ENCODE data around the gene OR8B8. TPM values are rescaled to one million over a fixed set of nuclear protein-coding genes. Genes with fewer than 3 reads are reported as not detected.

Gene OR8B8
- total and polyA plus RNA-seq, 4 donors, result not detected

GRCh38 chr11:124454552-124454951, 9.1 kb upstream of the OR8B8 start:
- Histone ChIP-seq H3K36me3 (ENCODE audit: control insufficient read depth in 1 of 2, insufficient read depth in 2 of 2, low read length in 1 of 2) (no peaks in the 10 kb centered on the region), H3K4me1 (ENCODE audit: control insufficient read depth in 1 of 2, insufficient read depth in 2 of 2, low read length in 2 of 2) (no peaks in the 10 kb centered on the region), H3K27me3 (ENCODE audit: control insufficient read depth in 1 of 2, insufficient read depth in 2 of 2, low read length in 1 of 2) (no peaks in the 10 kb centered on the region), H3K9me3 (ENCODE audit: control insufficient read depth, low read length) (peaks cover 2% of the 10 kb centered on the region), H3K4me3 (ENCODE audit: low read length in 2 of 2) (no peak overlapping the region), H3K27ac (ENCODE audit: low read depth in 1 of 2, low read length in 2 of 2) (no peak overlapping the region)
- no peak for DNase-seq
- no peak for ATAC-seq (ENCODE audit: low FRiP score)
- WGBS, 2 donors, result 26 to 38% methylated on average over 2 of the region's 2 CpGs
- intact Hi-C loops (cut with DNase I), result no loop called here

- no peak for DNase-seq
- intact Hi-C loops (cut with DNase I), result no loop called here
- no peak for ATAC-seq (ENCODE audit: low FRiP score)
- WGBS, 2 donors, result 75 to 81% methylated on average over 1 of the region's 1 CpG
- Histone ChIP-seq H3K27me3 (ENCODE audit: control insufficient read depth in 1 of 2, insufficient read depth in 2 of 2, low read length in 1 of 2) (no peaks in the 10 kb centered on the region), H3K4me3 (ENCODE audit: low read length in 2 of 2) (no peak overlapping the region), H3K36me3 (ENCODE audit: control insufficient read depth in 1 of 2, insufficient read depth in 2 of 2, low read length in 1 of 2) (no peaks in the 10 kb centered on the region), H3K9me3 (ENCODE audit: control insufficient read depth, low read length) (no peaks in the 10 kb centered on the region), H3K27ac (ENCODE audit: low read depth in 1 of 2, low read length in 2 of 2) (no peak overlapping the region), H3K4me1 (ENCODE audit: control insufficient read depth in 1 of 2, insufficient read depth in 2 of 2, low read length in 2 of 2) (no peaks in the 10 kb centered on the region)
These were observed 1.4 kb upstream of the OR8B8 start for GRCh38 chr11:124446916-124447315.

- intact Hi-C loops (cut with DNase I), result no loop called here
These were observed 2.6 kb downstream of the OR8B8 start for GRCh38 chr11:124442847-124443246.

GRCh38 chr11:124442442-124442841, 3.1 kb downstream of the OR8B8 start:
- H3K27ac ChIP-seq (ENCODE audit: low read depth in 1 of 2, low read length in 2 of 2), result no peak overlapping the region
- no peaks in the 10 kb centered on the region for H3K4me1 ChIP-seq (ENCODE audit: control insufficient read depth in 1 of 2, insufficient read depth in 2 of 2, low read length in 2 of 2)
- H3K27me3 ChIP-seq (ENCODE audit: control insufficient read depth in 1 of 2, insufficient read depth in 2 of 2, low read length in 1 of 2), result peaks cover 0 to 3% of the 10 kb centered on the region in 2 donors
- DNase-seq (no peak), ATAC-seq (ENCODE audit: low FRiP score) (no peak)
- H3K4me3 ChIP-seq (ENCODE audit: low read length in 2 of 2), result no peak overlapping the region
- H3K36me3 ChIP-seq (ENCODE audit: control insufficient read depth in 1 of 2, insufficient read depth in 2 of 2, low read length in 1 of 2), result no peaks in the 10 kb centered on the region
- intact Hi-C loops (cut with DNase I), result no loop called here
- H3K9me3 ChIP-seq (ENCODE audit: control insufficient read depth, low read length), result no peaks in the 10 kb centered on the region
- WGBS, 2 donors, result 40 to 44% methylated on average over 6 of the region's 6 CpGs

More at GRCh38 chr11:124442847-124443246, 2.6 kb downstream of the OR8B8 start:
- no peak for DNase-seq
- Histone ChIP-seq H3K4me3 (ENCODE audit: low read length in 2 of 2) (no peak overlapping the region), H3K27ac (ENCODE audit: low read depth in 1 of 2, low read length in 2 of 2) (no peak overlapping the region), H3K27me3 (ENCODE audit: control insufficient read depth in 1 of 2, insufficient read depth in 2 of 2, low read length in 1 of 2) (peaks cover 0 to 3% of the 10 kb centered on the region in 2 donors), H3K36me3 (ENCODE audit: control insufficient read depth in 1 of 2, insufficient read depth in 2 of 2, low read length in 1 of 2) (no peaks in the 10 kb centered on the region), H3K9me3 (ENCODE audit: control insufficient read depth, low read length) (no peaks in the 10 kb centered on the region), H3K4me1 (ENCODE audit: control insufficient read depth in 1 of 2, insufficient read depth in 2 of 2, low read length in 2 of 2) (no peaks in the 10 kb centered on the region)
- no peak for ATAC-seq (ENCODE audit: low FRiP score)
- WGBS, 2 donors, result 52 to 69% methylated on average over 2 of the region's 2 CpGs

- H3K4me3 ChIP-seq (ENCODE audit: low read length in 2 of 2), result no peak overlapping the region
- WGBS, 2 donors, result 84% methylated on average over 7 of the region's 7 CpGs
These were observed 4.0 kb downstream of the OR8B8 start for GRCh38 chr11:124441519-124441918.

GRCh38 chr11:124441081-124441480, 4.4 kb downstream of the OR8B8 start:
- Histone ChIP-seq H3K36me3 (ENCODE audit: control insufficient read depth in 1 of 2, insufficient read depth in 2 of 2, low read length in 1 of 2) (no peaks in the 10 kb centered on the region), H3K4me3 (ENCODE audit: low read length in 2 of 2) (no peak overlapping the region), H3K4me1 (ENCODE audit: control insufficient read depth in 1 of 2, insufficient read depth in 2 of 2, low read length in 2 of 2) (no peaks in the 10 kb centered on the region), H3K27me3 (ENCODE audit: control insufficient read depth in 1 of 2, insufficient read depth in 2 of 2, low read length in 1 of 2) (peaks cover 0 to 3% of the 10 kb centered on the region in 2 donors), H3K9me3 (ENCODE audit: control insufficient read depth, low read length) (no peaks in the 10 kb centered on the region), H3K27ac (ENCODE audit: low read depth in 1 of 2, low read length in 2 of 2) (no peak overlapping the region)
- intact Hi-C loops (cut with DNase I), result no loop called here
- ATAC-seq (ENCODE audit: low FRiP score), result no peak
- no peak for DNase-seq
- WGBS, 2 donors, result 85% methylated on average over 5 of the region's 5 CpGs

More at GRCh38 chr11:124441519-124441918, 4.0 kb downstream of the OR8B8 start:
- Histone ChIP-seq H3K9me3 (ENCODE audit: control insufficient read depth, low read length) (no peaks in the 10 kb centered on the region), H3K36me3 (ENCODE audit: control insufficient read depth in 1 of 2, insufficient read depth in 2 of 2, low read length in 1 of 2) (no peaks in the 10 kb centered on the region), H3K27ac (ENCODE audit: low read depth in 1 of 2, low read length in 2 of 2) (no peak overlapping the region), H3K4me1 (ENCODE audit: control insufficient read depth in 1 of 2, insufficient read depth in 2 of 2, low read length in 2 of 2) (no peaks in the 10 kb centered on the region), H3K27me3 (ENCODE audit: control insufficient read depth in 1 of 2, insufficient read depth in 2 of 2, low read length in 1 of 2) (peaks cover 0 to 3% of the 10 kb centered on the region in 2 donors)
- DNase-seq (no peak), ATAC-seq (ENCODE audit: low FRiP score) (no peak)
- intact Hi-C loops (cut with DNase I), result no loop called here

- Histone ChIP-seq H3K9me3 (ENCODE audit: control insufficient read depth, low read length) (no peaks in the 10 kb centered on the region), H3K4me1 (ENCODE audit: control insufficient read depth in 1 of 2, insufficient read depth in 2 of 2, low read length in 2 of 2) (no peaks in the 10 kb centered on the region), H3K4me3 (ENCODE audit: low read length in 2 of 2) (no peak overlapping the region), H3K36me3 (ENCODE audit: control insufficient read depth in 1 of 2, insufficient read depth in 2 of 2, low read length in 1 of 2) (no peaks in the 10 kb centered on the region), H3K27ac (ENCODE audit: low read depth in 1 of 2, low read length in 2 of 2) (no peak overlapping the region), H3K27me3 (ENCODE audit: control insufficient read depth in 1 of 2, insufficient read depth in 2 of 2, low read length in 1 of 2) (peaks cover 0 to 3% of the 10 kb centered on the region in 2 donors)
- intact Hi-C loops (cut with DNase I), result no loop called here
- whole genome bisulfite sequencing, 2 donors, result 81 to 84% methylated on average over 4 of the region's 4 CpGs
- DNase-seq (no peak), ATAC-seq (ENCODE audit: low FRiP score) (no peak)
These were observed 4.9 kb downstream of the OR8B8 start for GRCh38 chr11:124440608-124441007.

- Histone ChIP-seq H3K27me3 (ENCODE audit: control insufficient read depth in 1 of 2, insufficient read depth in 2 of 2, low read length in 1 of 2) (no peaks in the 10 kb centered on the region), H3K9me3 (ENCODE audit: control insufficient read depth, low read length) (peaks cover 2% of the 10 kb centered on the region), H3K27ac (ENCODE audit: low read depth in 1 of 2, low read length in 2 of 2) (no peak overlapping the region), H3K4me3 (ENCODE audit: low read length in 2 of 2) (no peak overlapping the region), H3K36me3 (ENCODE audit: control insufficient read depth in 1 of 2, insufficient read depth in 2 of 2, low read length in 1 of 2) (no peaks in the 10 kb centered on the region), H3K4me1 (ENCODE audit: control insufficient read depth in 1 of 2, insufficient read depth in 2 of 2, low read length in 2 of 2) (no peaks in the 10 kb centered on the region)
- intact Hi-C loops (cut with DNase I), result no loop called here
- DNase-seq, result no peak
- no peak for ATAC-seq (ENCODE audit: low FRiP score)
- WGBS, 2 donors, result 88% methylated on average over 2 of the region's 2 CpGs
These were observed 10.8 kb downstream of the OR8B8 start for GRCh38 chr11:124434699-124435098.

GRCh38 chr11:124429599-124429998, 15.9 kb downstream of the OR8B8 start:
- no peak overlapping the region for H3K27ac ChIP-seq (ENCODE audit: low read depth in 1 of 2, low read length in 2 of 2)
- no peaks in the 10 kb centered on the region for H3K4me1 ChIP-seq (ENCODE audit: control insufficient read depth in 1 of 2, insufficient read depth in 2 of 2, low read length in 2 of 2)
- H3K4me3 ChIP-seq (ENCODE audit: low read length in 2 of 2), result no peak overlapping the region
- no peaks in the 10 kb centered on the region for H3K36me3 ChIP-seq (ENCODE audit: control insufficient read depth in 1 of 2, insufficient read depth in 2 of 2, low read length in 1 of 2)
- intact Hi-C loops (cut with DNase I), result no loop called here
- no peak for DNase-seq
- H3K9me3 ChIP-seq (ENCODE audit: control insufficient read depth, low read length), result peaks cover 2% of the 10 kb centered on the region
- WGBS, 2 donors, result 71 to 74% methylated on average over 2 of the region's 2 CpGs
- H3K27me3 ChIP-seq (ENCODE audit: control insufficient read depth in 1 of 2, insufficient read depth in 2 of 2, low read length in 1 of 2), result no peaks in the 10 kb centered on the region
- no peak for ATAC-seq (ENCODE audit: low FRiP score)
